SK-N-SH (cell line): ENCODE data around the gene PHPT1.
"Not testable (repeated sequence)": the region's sequence is repeated elsewhere in the genome, so short reads cannot be mapped to it uniquely, and the experiment has no call there.

ENCODE experiments used
- EP300 ChIP-seq, 2 experiments: IDR thresholded peaks; 2 replicates each; pipeline versions ENCODE4 v1.4.0 to v1.6.1; 2012; ENCODE audit warnings: borderline replicate concordance in 1 of 2, low read depth in 1 of 2, low read length in 1 of 2
- MAX ChIP-seq: IDR thresholded peaks from 2 replicates; pipeline ENCODE4 v1.4.0; 2012; ENCODE audit warnings: low read depth
- MEF2A ChIP-seq: IDR thresholded peaks from 2 replicates; pipeline ENCODE4 v1.4.0; 2012; ENCODE audit warnings: low read depth, borderline replicate concordance
- NRF1 ChIP-seq: IDR thresholded peaks from 2 replicates; pipeline ENCODE4 v1.6.1; 2012; ENCODE audit warnings: low read depth, mild to moderate bottlenecking, low read length
- POLR2AphosphoS5 ChIP-seq: IDR thresholded peaks from 2 replicates; pipeline ENCODE4 v1.6.1; 2012; ENCODE audit warnings: low read depth, low read length
- SMC3 ChIP-seq: IDR thresholded peaks from 2 replicates; pipeline ENCODE4 v1.6.1; 2012; ENCODE audit warnings: low read depth, low read length, improper control_type of control experiment
- TF ChIP-seq, protein P1 (sequence below): fragments of 200-600 bp; sonication (generic); IDR thresholded peaks from 2 replicates; pipeline ENCODE4 v1.6.1; 2017; ENCODE audit warnings: antibody characterized with exemption, mild to moderate bottlenecking, moderate library complexity
- TF ChIP-seq, protein P2 (sequence below): IDR thresholded peaks from 2 replicates; pipeline ENCODE4 v1.6.1; 2012; ENCODE audit warnings: mild to moderate bottlenecking, low read depth, low read length, moderate library complexity

DNA sequence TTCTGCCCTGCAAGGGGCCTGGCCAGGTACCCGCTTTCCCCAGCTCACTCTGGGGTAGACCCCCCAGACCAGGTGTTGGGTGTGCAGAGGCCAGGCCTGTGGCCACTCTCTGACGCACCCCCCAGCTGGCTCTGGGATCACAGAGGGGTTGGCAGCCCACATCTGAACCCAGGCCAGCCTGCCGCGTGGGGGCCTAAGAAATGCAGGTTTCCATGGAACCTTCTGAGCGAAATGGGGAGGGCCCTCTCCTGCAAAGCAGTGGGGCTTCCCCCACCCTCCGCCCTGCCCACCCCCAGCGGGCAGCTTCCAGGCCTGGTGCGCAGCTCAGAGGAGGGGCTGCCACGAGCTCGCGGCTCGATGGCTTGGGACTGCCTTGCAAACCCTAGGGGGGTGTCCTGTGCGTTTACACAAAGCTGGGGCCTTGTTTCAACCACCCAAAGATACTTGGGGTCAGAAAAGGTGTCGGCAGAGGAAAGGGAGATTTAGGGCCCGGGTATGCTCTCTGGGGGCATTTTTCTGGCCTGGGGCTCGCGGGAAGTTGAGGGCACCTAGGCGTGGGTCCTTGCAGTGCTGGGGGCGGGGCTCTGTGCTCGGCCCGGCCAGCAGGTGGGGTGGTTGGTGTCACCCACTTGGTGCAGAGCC lies 5.9 kb upstream of the PHPT1 start:
- TF ChIP-seq MEF2A; SMC3; EP300 (IDR thresholded peaks at IDR 0.05; ENCODE audit: borderline replicate concordance in 1 of 2, low read depth in 1 of 2, low read length in 1 of 2); NRF1; MAX; POLR2AphosphoS5: not testable (repeated sequence)
- TF ChIP-seq, protein P1, sequence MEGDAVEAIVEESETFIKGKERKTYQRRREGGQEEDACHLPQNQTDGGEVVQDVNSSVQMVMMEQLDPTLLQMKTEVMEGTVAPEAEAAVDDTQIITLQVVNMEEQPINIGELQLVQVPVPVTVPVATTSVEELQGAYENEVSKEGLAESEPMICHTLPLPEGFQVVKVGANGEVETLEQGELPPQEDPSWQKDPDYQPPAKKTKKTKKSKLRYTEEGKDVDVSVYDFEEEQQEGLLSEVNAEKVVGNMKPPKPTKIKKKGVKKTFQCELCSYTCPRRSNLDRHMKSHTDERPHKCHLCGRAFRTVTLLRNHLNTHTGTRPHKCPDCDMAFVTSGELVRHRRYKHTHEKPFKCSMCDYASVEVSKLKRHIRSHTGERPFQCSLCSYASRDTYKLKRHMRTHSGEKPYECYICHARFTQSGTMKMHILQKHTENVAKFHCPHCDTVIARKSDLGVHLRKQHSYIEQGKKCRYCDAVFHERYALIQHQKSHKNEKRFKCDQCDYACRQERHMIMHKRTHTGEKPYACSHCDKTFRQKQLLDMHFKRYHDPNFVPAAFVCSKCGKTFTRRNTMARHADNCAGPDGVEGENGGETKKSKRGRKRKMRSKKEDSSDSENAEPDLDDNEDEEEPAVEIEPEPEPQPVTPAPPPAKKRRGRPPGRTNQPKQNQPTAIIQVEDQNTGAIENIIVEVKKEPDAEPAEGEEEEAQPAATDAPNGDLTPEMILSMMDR = not testable (repeated sequence)
- TF ChIP-seq, protein P2, sequence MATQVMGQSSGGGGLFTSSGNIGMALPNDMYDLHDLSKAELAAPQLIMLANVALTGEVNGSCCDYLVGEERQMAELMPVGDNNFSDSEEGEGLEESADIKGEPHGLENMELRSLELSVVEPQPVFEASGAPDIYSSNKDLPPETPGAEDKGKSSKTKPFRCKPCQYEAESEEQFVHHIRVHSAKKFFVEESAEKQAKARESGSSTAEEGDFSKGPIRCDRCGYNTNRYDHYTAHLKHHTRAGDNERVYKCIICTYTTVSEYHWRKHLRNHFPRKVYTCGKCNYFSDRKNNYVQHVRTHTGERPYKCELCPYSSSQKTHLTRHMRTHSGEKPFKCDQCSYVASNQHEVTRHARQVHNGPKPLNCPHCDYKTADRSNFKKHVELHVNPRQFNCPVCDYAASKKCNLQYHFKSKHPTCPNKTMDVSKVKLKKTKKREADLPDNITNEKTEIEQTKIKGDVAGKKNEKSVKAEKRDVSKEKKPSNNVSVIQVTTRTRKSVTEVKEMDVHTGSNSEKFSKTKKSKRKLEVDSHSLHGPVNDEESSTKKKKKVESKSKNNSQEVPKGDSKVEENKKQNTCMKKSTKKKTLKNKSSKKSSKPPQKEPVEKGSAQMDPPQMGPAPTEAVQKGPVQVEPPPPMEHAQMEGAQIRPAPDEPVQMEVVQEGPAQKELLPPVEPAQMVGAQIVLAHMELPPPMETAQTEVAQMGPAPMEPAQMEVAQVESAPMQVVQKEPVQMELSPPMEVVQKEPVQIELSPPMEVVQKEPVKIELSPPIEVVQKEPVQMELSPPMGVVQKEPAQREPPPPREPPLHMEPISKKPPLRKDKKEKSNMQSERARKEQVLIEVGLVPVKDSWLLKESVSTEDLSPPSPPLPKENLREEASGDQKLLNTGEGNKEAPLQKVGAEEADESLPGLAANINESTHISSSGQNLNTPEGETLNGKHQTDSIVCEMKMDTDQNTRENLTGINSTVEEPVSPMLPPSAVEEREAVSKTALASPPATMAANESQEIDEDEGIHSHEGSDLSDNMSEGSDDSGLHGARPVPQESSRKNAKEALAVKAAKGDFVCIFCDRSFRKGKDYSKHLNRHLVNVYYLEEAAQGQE = not testable (repeated sequence)
